Esophagus muscularis mucosa (tissue), 4 donors: ENCODE data around the gene ARHGDIB. TPM values are rescaled to one million over a fixed set of nuclear protein-coding genes. Genes with fewer than 3 reads are reported as not detected.

Experiments used
- DNase-seq: peaks from one replicate; pipeline ENCODE4 v3.0.0-alpha.2; 2017; ENCODE audit errors: extremely low spot score
- H3K27ac ChIP-seq, 4 donors: fragments of 200-600 bp; sonication (generic); replicated peaks in 1 of 4; 1 replicate in 3 of 4; 2 replicates in 1 of 4; pipeline ENCODE4 v1.5.1; 2016 to 2019; ENCODE audit warnings: mild to moderate bottlenecking in 1 of 4
- H3K27me3 ChIP-seq, 4 donors: fragments of 200-600 bp; sonication (generic); one replicate each; pipeline versions ENCODE4 v1.5.1 to v1.6.0; 2016 to 2019
- H3K36me3 ChIP-seq, 4 donors: fragments of 200-600 bp; sonication (generic); one replicate each; pipeline ENCODE4 v1.5.1; 2016 to 2019
- H3K4me1 ChIP-seq, 4 donors: fragments of 200-600 bp; sonication (generic); one replicate each; pipeline ENCODE4 v1.5.1; 2016 to 2019
- H3K4me3 ChIP-seq, 4 donors: fragments of 200-600 bp; sonication (generic); 1 replicate in 2 of 4; 2 replicates in 2 of 4; pipeline ENCODE4 v1.5.1; 2016 to 2019; ENCODE audit warnings: mild to moderate bottlenecking in 4 of 4, moderate library complexity in 1 of 4
- H3K9me3 ChIP-seq, 4 donors: fragments of 200-600 bp; sonication (generic); 1 replicate in 3 of 4; 2 replicates in 1 of 4; pipeline ENCODE4 v1.5.1; 2016 to 2019
- CTCF ChIP-seq, 3 experiments: fragments of 200-600 bp in 2 of 3; fragments of 450-650 bp in 1 of 3; sonication (generic) in 2 of 3; IDR thresholded peaks; one replicate each; pipeline ENCODE4 v1.5.1; 2017 to 2019; ENCODE audit warnings: antibody characterized with exemption in 3 of 3, mild to moderate bottlenecking in 2 of 3, moderate library complexity in 1 of 3
- EP300 ChIP-seq: sonication (generic); formaldehyde crosslinking; IDR thresholded peaks from one replicate; pipeline ENCODE4 v1.6.1; 2017; ENCODE audit warnings: antibody characterized with exemption
- POLR2A ChIP-seq: fragments of 450-650 bp; IDR thresholded peaks from one replicate; pipeline ENCODE4 v1.6.1; 2017; ENCODE audit warnings: antibody characterized with exemption, moderate library complexity, mild to moderate bottlenecking, low read depth
- POLR2AphosphoS5 ChIP-seq, 2 donors: sonication (generic); formaldehyde crosslinking; IDR thresholded peaks; one replicate each; pipeline ENCODE4 v1.6.1; 2017; ENCODE audit warnings: antibody characterized with exemption in 2 of 2
- WGBS: methylation state at CpG from one replicate; pipeline ENCODE4 v1.1.5; 2018; 5-methylcytosine and 5-hydroxymethylcytosine counted together
- intact Hi-C: fragments of 100-400 bp; cut with DNase I; formaldehyde crosslinking; loops from one replicate; pipeline ENCODE4 v1.15.1; 2023
- total RNA-seq, 4 donors: library from RNA; depleted of rRNA; stranded (reverse); fragments of >200 nt; gene quantifications; one replicate each; pipeline versions ENCODE4 v1.1.0 to v1.2.1, GENCODE V29; 2016

Gene ARHGDIB
- total RNA-seq, 4 donors from 2014 or later, result 43.6 to 123 (median 84.5) TPM

- Histone ChIP-seq H3K27me3 (no peaks in the 10 kb centered on the region), H3K4me3 (no peak overlapping the region), H3K4me1 (peaks cover 2 to 16% (median 14%) of the 10 kb centered on the region in 4 donors), H3K9me3 (no peaks in the 10 kb centered on the region), H3K27ac (no peak overlapping the region), H3K36me3 (peaks cover 0 to 41% (median 9%) of the 10 kb centered on the region in 4 donors)
- TF ChIP-seq POLR2A, result no peak
- no peak for TF ChIP-seq CTCF (IDR thresholded peaks at IDR 0.05)
- no peak for TF ChIP-seq POLR2AphosphoS5 (IDR thresholded peaks at IDR 0.05)
- TF ChIP-seq EP300, result no peak
- WGBS, result 94% methylated on average over 2 of the region's 2 CpGs
- intact Hi-C loops, result no loop called here
- DNase-seq, result no peak
Observed at GRCh38 chr12:14941369-14941768, 20.0 kb downstream of the ARHGDIB start.

- intact Hi-C loops, result no loop called here
- H3K36me3 ChIP-seq, result peaks cover 0 to 18% (median 6%) of the 10 kb centered on the region in 4 donors
- TF ChIP-seq CTCF (IDR thresholded peaks at IDR 0.05) (no peak), POLR2AphosphoS5 (IDR thresholded peaks at IDR 0.05) (no peak), EP300 (no peak), POLR2A (no peak)
Observed at GRCh38 chr12:14938301-14938700, 23.1 kb downstream of the ARHGDIB start, which contains the start of gene ERP27. Gene ERP27 (minus strand): TSS chr12:14938537. CDS start chr12:14938508, 29 bp downstream.

GRCh38 chr12:14937689-14938088 is 23.7 kb downstream of the ARHGDIB start:
- TF ChIP-seq POLR2A, result no peak
- no peak for TF ChIP-seq POLR2AphosphoS5 (IDR thresholded peaks at IDR 0.05)
- no peak for TF ChIP-seq CTCF (IDR thresholded peaks at IDR 0.05)
- no peak for TF ChIP-seq EP300
- Histone ChIP-seq H3K4me3 (no peak overlapping the region), H3K27ac (no peak overlapping the region), H3K4me1 (peaks cover 0 to 4% (median 2%) of the 10 kb centered on the region in 4 donors), H3K27me3 (no peaks in the 10 kb centered on the region), H3K9me3 (no peaks in the 10 kb centered on the region), H3K36me3 (peaks cover 0 to 12% (median 6%) of the 10 kb centered on the region in 4 donors)
- WGBS, result 67% methylated on average over 1 of the region's 1 CpG
- no peak for DNase-seq
- intact Hi-C loops, result no loop called here

More at GRCh38 chr12:14938301-14938700, 23.1 kb downstream of the ARHGDIB start, which contains the start of gene ERP27:
- Histone ChIP-seq H3K27ac (no peak within 1 kb of the TSS), H3K4me1 (peaks cover 0 to 4% (median 2%) of the 10 kb centered on the region in 4 donors), H3K9me3 (no peaks in the 10 kb centered on the region), H3K27me3 (no peaks in the 10 kb centered on the region), H3K4me3 (no peak within 1 kb of the TSS)
- WGBS, result 82% methylated on average over 3 of the region's 3 CpGs
- DNase-seq, result no peak

- TF ChIP-seq POLR2AphosphoS5 (IDR thresholded peaks at IDR 0.05) (no peak), CTCF (IDR thresholded peaks at IDR 0.05) (no peak), POLR2A (no peak), EP300 (no peak)
- H3K36me3 ChIP-seq, result peaks cover 0 to 5% (median 2%) of the 10 kb centered on the region in 4 donors
- no peak for DNase-seq
- no peak overlapping the region for H3K27ac ChIP-seq
- no peak overlapping the region for H3K4me3 ChIP-seq
- H3K4me1 ChIP-seq, result peaks cover 0 to 4% (median 2%) of the 10 kb centered on the region in 4 donors
- intact Hi-C loops, result no loop called here
- H3K27me3 ChIP-seq, result no peaks in the 10 kb centered on the region
- no peaks in the 10 kb centered on the region for H3K9me3 ChIP-seq
- 77% methylated on average over 3 of the region's 3 CpGs for WGBS
Observed at GRCh38 chr12:14937014-14937413, 24.4 kb downstream of the ARHGDIB start.
